GM11168 (cell line): ENCODE results near the gene SMARCC1.

Source experiments
- in situ Hi-C: fragments of 300-500 bp; cut with MboI; formaldehyde crosslinking; loops from one replicate; pipeline ENCODE4 v1.12.0; 2022; ENCODE audit warnings: low sequenced_read_pairs; ENCODE audit not compliant: unreplicated experiment

SMARCC1 gene

GRCh38 chr3:47643092-47643491 lies 138.6 kb downstream of the SMARCC1 start:
- in situ Hi-C loops, result no loop called here

- in situ Hi-C loops, result no loop called here
Observed at GRCh38 chr3:47641739-47642138, 140.0 kb downstream of the SMARCC1 start.

GRCh38 chr3:47636921-47637320 lies 144.8 kb downstream of the SMARCC1 start:
- in situ Hi-C loops, result no loop called here

- in situ Hi-C loops, result no loop called here
Observed at GRCh38 chr3:47636225-47636624, 145.5 kb downstream of the SMARCC1 start.

GRCh38 chr3:47635536-47635935 lies 146.2 kb downstream of the SMARCC1 start:
- in situ Hi-C loops, result no loop called here

GRCh38 chr3:47634996-47635395 lies 146.7 kb downstream of the SMARCC1 start:
- in situ Hi-C loops, result no loop called here

GRCh38 chr3:47630810-47631209 lies 150.9 kb downstream of the SMARCC1 start:
- in situ Hi-C loops, result no loop called here

GRCh38 chr3:47629770-47630169 lies 151.9 kb downstream of the SMARCC1 start:
- in situ Hi-C loops, result no loop called here

- in situ Hi-C loops, result no loop called here
Observed at GRCh38 chr3:47628426-47628825, 153.3 kb downstream of the SMARCC1 start.

- in situ Hi-C loops, result no loop called here
Observed at GRCh38 chr3:47622671-47623461, 158.8 kb downstream of the SMARCC1 start.

- in situ Hi-C loops, result no loop called here
Observed at GRCh38 chr3:47617086-47618010, 164.3 kb downstream of the SMARCC1 start.

GRCh38 chr3:47614788-47615187 lies 166.9 kb downstream of the SMARCC1 start:
- in situ Hi-C loops, result no loop called here

GRCh38 chr3:47613722-47614121 lies 168.0 kb downstream of the SMARCC1 start:
- in situ Hi-C loops, result no loop called here

- in situ Hi-C loops, result no loop called here
Observed at GRCh38 chr3:47612879-47613278, 168.8 kb downstream of the SMARCC1 start.

GRCh38 chr3:47612178-47612577 lies 169.5 kb downstream of the SMARCC1 start:
- in situ Hi-C loops, result no loop called here

GRCh38 chr3:47611576-47611975 lies 170.1 kb downstream of the SMARCC1 start:
- in situ Hi-C loops, result no loop called here

GRCh38 chr3:47610583-47610982 lies 171.1 kb downstream of the SMARCC1 start:
- in situ Hi-C loops, result no loop called here

GRCh38 chr3:47607335-47607734 lies 174.4 kb downstream of the SMARCC1 start:
- in situ Hi-C loops, result no loop called here

GRCh38 chr3:47606165-47606564 lies 175.5 kb downstream of the SMARCC1 start:
- in situ Hi-C loops, result no loop called here

GRCh38 chr3:47605652-47606051 lies 176.0 kb downstream of the SMARCC1 start:
- in situ Hi-C loops, result no loop called here

GRCh38 chr3:47604145-47604544 lies 177.5 kb downstream of the SMARCC1 start:
- in situ Hi-C loops, result no loop called here
